ELF-1 (cell line): Measurements from ENCODE around the gene FGFRL1.

Experiments used
- DNase-seq: peaks from one replicate; pipeline ENCODE4 v3.0.0-alpha.2; 2016; ENCODE audit warnings: low read depth, low spot score

FGFRL1 gene

DNA sequence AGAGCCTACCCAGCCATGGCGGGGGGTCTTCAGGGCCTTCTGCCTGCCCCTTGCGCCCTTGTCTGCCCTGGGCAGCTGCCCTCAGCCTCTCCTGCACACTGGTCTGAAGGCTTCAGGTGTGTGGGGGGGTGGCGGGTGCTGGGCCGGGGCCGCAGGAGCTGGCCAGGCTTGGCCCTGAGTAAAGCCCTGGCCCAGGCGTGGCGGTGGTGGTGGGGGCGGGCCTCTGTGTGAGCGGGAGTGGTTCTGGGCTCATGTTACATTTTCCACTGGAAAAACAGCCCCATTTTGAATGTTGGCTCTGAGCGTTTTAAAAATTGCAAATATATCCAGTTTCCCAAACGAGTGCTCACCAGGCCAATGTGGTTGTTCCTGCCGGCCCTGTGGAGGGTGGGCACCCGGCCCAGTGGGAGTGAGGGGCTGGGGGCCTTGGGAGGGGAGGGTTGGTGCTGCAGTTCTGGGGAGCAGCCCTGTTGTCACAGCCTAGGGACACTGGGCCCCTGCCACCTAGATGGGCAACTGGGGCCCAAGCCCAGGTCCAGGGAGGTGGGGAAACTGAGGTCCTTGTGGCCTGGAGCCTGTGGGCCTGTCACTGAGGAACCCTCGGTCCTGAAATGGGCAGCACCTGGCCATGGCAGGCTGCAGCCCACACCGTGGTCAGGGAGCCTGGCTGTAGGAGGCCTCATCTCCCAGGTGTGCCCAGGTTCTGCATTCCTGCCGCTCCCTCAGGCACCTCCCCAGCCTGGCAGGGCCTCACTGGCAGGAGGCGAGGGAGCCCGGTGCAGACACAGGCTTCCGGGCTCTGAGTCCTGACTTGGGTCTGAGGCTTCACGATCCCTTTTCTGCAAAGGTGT, 28.3 kb downstream of the FGFRL1 start:
- no peak for DNase-seq

DNA sequence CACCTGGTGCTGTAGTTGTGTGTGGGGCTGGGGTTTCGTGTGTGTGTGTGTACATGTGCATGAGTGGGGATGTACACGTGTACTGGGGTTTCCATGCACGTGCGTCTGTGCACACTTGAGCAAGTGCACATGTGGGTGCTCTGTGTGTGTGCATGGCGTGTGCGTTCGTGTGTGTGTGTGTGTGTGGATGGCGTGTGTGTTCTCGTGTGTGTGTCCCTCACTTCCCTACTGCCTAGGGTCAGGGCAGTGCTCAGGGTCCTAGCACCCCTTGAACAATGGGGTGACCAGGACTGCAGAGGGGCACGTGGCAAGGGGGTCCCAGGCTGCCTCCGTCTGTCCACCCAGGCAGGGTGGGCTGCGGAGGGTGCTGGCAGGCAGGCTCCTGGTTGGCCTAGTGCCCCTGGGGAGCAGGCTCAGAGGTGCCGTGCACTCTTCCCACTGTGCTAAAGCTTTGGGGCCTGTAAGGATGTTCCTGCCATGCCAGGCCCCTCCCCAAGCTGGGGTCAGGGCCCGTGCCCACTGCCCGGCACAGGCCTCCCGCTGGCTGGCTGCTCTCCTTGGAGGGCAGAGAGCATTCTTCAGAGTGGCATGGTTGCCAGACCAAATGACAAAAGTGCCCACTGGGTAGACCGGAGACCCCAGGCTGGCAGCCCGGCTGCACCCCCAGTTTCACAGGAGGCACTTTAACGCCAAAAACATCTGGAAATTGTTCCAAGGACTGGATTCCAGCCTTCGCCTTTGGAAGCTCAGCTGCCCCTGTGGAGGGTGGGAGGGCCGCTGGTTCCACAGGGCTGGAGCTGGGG, 29.1 kb downstream of the FGFRL1 start:
- no peak for DNase-seq

DNA sequence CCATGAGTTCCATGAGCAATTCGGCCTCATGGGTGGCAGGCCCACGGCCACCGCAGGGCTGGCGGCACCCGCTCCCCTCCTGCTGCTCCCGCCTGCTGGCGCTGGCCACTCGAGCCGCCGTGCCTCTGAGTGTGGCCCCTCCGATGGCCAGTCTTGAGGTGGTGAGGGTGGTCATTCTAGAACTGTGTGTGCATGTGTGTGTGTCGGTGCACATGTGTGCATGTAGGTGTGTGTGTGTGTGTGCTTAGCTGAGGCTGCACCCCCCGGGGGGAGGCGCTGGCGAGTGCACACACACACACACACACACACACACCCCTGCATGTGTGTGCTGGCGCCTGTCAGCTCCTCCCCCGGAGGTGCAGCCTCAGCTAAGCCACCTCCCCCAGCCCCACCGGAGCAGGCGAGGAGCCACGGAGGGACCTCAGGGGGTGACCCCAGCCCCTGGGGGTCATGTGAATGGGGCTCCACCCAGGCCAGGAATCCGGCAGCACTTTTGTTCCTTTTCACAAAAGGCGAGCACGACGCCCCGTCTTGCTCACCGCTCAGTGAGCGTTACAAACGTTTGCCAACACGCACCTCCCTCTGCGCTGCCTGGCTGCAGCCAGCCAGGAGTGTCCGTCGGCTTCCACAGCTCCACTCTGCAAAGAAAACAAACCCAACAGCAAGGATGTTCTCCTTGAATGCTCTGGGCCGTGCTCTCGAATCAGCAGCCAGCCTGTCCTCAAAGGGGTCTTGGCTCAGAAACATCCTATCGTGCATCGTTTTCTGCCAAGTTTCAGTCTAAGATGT, 29.9 kb downstream of the FGFRL1 start:
- DNase-seq = peak; percentile 40

DNA sequence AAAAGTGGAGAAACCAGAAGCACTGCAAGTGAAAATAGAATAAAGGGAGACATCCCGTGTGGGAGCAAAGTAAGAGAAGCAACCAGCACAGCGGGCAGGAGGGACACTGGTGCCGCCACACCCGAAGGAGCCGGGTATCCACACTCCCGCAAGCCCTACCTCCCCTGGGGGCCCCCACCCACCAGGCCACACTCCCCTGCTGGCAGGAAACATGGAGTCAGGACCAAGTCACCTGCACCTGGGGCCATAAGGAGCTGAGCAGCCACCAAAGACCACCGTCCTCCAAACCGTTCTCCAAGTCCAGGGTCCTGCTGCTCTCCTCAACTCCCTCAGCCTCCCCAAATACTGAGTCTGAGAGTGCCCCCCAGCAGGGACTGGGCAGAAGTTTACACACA, 30.5 kb downstream of the FGFRL1 start:
- DNase-seq = no peak

DNA sequence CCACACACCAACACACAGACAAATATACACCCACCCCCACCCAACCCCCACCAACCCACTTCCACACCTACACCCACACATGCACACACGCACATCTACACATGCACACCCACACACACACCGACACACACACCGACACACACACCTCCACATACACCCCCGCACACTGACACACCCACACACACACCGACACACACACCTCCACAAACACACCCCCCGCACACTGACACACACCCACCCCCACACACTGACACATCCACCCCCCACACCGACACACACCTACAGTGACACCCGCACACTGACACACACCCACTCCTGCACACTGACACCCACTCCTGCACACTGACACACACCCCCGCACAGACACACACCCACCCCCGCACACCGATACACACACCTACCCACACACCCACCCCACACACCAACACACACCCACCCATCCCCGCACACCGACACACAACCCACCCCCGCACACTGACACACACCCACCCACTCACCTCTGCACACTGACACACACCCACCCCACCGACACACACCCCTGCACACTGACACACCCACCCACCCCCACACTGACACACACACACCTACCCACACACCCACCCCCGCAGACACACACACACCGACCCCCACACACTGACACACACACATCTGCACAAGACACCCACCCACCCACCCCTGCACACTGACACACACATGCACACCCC, 31.1 kb downstream of the FGFRL1 start:
- DNase-seq = no peak

DNA sequence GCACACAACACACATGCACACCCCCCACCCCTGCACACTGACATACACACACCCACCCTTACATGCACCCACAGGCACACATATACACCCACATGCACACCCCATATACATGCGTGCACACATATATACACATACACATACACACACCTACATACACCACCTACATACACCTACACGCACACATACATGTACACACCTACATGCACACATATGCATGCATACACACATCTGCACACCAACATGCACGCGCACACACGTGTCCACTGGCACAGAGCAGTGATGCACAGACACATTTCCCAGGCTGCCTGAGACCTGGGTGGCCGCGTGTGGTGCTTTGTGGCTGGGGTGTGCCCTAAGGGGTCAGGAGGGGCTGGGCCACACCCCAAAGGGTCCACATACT, 31.7 kb downstream of the FGFRL1 start:
- no peak for DNase-seq

DNA sequence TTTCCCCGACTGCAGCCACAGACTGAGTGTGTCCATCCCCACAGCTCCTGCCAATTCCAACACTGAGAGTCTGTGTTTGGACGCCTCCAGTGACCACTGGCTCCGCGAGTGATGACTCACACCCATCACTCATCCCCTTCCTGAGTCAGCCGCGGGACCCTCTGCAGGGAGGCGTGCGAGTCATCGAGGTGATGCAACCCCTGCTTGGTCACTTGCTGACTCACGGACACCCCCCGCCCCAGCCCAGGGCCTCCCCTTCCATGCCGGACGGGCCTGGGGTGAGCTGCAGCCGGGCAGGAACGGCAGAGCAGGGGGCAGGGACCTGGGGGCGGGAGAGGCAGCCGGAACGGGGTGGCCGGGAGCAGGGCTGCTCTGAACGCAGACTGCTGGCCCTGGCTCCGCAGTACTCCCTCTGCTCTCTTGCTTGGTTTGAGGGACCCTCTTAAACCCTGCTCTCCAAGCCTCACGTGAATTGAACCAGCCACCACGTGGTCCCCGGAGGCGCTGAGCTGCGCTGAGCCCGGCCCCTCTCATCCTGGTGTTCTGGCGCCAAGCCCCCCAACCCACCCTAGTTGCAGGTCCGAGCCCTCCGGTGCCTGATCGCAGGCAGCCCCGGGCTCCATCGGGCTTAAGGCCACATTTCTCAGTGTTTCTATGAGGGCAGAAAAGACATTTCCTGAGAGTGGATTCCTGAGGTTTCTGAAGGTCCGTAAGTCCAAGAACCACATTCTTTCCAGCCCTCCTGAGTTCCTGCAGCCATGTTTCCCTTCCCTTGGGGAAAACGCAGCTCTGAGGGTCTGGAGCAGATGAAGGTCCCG, 32.4 kb downstream of the FGFRL1 start:
- DNase-seq = peak; percentile 84

DNA sequence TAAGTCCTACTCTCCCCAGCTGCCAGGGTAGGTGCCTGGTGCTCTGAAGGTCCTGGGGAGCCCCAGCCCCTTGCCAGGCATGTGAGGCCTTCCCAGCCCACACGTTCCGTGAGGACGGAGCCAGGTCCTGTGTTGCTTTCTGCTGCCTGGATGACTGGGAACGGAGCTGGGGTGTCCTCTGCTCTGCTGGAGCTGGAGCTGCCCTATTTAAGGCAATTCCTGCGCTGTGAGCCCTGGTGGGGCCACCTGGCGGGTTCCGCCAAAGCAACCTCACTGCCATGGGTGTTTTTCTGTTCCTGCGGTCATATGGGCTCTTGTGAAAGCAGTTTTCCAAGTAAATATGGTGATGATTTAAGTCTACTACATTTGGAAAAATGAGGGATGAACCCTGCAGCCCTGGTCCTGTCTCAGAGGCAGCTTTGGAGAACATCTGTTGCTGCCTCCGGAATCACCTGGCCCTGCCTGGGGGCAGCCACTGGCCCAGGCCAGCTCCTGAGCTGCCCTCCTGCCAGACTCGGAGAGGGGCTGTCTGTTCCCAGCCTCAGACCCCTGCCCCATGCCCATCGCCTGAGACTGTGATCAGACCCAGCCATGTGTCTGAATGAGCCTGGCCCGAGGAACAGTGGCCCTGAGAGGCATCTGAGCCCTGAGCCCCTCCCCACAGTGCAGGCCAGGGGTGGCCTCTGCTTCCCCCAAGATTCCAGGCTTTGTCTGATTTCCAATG, 33.2 kb downstream of the FGFRL1 start:
- DNase-seq = no peak

DNA sequence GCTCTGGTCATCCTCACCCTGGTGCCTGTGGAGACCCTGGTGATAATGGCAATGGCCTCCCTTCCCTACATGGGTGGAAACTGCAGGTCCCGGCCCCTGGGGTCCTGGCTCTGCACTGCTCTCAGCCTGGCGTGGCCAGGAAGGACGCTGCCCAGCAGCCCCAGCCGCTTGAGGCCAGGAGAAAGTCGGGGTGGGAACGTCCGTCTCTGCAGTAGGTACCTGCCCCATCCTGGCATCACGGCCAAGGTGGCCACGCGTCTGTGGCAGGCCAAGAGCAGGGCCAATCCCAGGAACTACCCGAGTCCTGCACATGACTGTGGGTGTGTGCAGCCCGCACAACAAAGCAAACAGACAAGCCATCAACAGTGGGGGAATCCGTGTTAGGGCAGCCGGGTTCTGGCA, 33.8 kb downstream of the FGFRL1 start:
- no peak for DNase-seq

DNA sequence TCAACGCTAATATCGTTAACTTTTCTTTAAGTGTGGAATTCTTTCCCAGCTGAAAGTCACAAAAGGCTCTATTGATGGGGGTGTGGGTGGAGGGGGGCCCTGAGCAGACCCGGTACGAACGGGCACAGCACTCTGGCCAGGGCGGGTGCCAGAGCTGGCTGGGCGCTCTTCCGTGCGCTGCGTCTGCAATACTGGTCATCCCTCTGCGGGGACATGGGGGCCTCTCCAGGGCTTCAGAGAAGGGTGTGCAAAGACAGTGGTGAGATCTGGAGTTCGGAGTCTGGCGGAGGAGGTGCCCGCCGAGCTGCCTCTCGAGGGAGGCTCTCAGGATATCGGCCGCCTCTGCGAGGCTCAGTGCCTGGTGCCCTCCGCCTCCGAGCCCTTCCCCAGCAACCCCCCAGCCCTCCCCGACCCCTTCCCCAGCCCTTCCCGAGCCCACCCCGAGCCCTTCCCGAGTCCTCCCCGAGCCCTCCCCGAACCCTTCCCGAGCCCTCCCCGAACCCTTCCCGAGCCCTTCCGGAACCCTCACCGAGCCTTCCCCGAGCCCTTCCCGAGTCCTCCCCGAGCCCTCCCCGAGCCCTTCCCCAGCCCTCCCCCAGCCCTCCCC, 34.3 kb downstream of the FGFRL1 start:
- DNase-seq = no peak

DNA sequence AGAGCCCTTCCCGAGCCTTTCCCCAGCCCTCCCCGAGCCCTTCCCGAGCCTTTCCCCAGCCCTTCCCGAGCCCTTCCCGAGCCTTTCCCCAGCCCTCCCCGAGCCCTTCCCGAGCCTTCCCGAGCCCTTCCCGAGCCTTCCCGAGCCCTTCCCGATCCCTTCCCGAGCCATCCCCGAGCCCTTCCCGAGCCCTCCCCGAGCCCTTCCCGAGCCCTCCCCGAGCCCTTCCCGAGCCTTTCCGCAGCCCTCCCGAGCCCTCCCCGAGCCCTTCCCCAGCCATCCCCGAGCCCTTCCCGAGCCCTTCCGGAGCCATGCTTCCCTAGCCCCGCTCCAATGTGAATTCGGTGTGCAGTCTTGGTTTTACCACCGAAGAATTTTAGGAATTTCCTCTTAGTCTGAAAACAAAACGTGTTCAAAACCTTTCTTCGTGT, 35.2 kb downstream of the FGFRL1 start:
- peak; percentile 68 for DNase-seq

DNA sequence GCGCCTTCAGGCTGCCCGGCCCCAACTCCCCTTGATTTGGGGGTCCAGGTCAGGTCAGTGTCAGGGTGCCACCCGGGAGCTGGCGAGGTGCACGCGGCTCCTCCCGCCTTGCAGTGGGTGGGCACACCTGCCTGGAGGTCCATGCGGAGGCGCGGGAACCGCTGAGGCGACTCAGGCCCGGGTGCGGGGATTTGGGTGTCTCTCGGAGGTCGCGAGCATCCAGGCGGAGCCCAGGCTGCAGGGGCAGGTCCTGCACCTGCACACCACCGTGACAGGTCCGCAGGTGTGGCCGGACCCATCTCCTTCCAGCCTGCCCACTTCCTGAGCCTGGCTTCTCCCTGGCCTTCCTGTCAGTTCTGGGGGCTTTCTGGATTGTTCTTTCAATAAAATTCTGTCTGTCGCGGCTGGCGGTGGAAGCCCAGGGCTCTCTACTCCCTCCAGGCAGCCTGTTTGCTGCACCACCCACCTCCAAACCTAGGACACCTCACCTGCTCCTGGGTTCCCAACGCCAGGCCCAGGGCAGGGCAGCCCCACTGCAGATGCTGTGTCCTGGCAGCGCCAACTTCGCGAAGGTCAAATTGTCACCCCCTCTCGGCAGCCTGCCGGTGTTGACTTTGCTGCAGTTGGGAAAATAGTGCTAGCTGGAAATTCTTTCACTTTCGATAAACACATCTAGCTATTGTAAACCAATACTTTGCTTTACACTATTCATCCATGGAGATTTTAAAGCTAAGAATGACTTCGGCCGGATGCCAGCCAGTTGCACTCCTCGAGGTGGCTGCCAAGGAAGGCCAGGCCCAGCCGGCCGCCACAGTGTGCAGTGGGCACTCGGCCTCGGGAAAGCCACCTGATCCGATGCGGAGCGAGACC, 35.9 kb downstream of the FGFRL1 start:
- no peak for DNase-seq

DNA sequence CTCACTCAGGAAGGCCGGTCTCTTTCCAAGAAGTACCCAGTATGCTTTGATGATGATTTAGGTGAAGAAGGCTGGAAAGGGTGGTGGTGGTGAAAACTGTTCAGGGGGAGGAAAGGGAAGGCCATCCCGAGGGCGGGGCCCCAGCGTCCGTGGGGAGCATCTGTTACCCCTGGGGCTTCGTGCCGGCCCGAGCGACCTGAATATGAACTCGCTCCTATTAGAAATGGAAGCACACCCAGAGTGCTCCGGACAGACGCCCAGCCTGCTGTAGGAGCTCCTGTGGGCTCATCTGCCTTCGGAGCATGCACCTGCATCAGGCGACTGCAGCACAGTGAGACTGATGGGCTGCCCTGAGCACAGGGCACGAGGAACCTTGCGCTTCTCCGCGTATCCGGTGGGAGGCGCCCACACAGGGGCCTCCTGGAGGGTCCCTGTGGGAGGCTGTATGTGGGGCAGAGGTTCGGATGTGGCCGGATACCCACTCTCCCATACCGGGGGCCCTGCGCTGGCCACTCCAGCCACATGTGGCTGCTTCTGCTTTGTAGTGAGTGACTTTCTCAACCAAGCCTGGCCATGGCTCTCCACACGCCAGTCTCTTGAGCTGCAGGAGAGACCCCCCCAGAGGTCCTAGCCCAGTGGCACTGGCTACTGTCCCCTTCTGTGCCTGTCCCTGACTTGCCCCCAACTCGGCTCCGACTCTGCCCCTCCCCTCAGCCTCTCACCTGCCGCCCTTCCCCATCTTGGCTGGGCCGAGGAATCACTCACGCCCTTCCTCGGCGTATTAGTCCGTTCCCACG, 36.7 kb downstream of the FGFRL1 start:
- no peak for DNase-seq

DNA sequence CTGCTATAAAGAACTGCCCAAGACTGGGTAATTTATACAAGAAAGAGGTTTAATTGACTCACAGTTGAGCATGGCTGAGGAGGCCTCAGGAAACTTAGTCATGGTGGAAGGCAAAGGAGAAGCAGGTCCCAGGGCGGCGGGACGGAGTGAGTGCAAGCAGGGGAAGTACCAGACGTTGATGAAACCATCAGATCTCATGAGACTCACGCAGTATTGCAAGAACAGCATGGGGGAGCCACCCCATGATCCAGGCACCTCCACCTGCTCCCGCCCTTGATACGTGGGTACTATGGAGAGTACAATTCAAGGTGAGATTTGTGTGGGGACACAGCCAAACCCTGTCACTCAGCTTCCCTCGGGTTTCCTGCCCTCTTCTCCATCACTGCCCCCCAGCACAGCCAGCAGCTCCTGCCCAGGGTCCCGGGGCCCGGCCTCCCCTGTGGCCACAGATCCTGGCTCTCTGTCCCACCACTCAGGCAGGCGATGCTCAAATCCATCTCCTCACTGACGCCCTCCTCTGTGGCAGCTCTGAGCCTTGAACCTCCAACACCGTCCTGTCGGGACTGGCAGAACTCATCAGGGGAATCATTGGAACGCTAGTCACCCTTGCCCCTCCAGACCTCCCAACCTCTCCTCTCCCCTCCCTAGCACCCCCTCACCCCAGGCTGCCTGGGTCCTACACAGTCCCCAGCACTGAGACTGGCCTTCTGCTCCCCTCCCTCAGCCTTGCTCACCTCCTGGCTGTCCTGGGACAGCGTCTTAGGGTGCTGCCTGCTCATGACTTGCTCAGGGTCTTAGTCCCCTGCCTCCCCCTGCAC, 37.6 kb downstream of the FGFRL1 start:
- no peak for DNase-seq

DNA sequence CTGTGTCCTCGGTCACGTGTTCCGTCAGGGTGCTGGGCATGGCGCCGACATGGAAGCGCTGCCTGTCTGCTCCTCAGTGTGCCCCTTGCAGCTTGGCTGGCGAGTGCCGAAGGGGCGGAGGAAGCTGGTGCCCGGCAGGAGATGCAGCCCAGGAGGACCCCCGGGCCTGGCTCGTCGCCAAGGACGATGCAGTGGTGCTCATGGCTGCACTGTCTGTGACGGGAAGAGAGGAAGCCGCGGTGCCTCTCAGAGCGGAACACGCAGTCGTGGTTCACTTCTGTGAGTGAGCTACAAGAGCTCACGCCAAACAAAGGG, 38.1 kb downstream of the FGFRL1 start:
- DNase-seq = no peak

DNA sequence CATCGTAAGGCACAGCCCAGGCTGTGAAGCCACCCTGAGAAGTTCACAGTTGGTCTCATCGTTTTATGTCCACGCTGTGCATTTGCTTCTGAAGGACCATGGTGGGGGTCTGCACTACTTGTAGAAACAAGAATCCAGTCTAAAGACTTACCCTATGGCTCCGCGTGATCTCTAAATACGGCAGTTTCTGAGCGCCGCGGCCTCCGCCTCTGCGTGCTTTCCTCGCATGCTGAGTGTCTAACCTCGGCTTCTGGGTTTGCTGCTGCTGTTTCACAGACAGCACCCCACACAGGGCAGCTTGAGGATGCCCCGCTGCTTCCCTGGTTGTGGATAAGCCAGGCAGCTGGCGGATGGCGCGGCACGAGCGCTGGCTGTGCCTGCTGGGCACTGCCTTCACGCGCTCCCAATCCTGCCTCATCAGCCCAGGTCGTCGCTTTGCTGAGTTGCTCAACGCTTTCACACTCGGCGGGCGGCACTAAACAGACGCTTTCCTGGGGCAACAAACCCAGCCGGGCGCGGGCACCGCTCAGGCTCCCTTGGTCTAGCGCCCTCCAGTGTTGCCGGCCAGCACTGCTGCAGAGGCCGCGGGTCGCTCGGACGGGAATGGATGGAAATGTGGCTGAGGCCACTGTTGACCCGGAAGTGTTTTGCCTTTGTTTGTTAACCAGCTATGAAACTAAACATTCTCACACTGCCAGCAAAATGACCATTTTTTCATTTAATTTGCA, 39.2 kb downstream of the FGFRL1 start:
- peak; percentile 74 for DNase-seq
